GM12878 (cell line): Measurements from ENCODE around the gene KCNJ16. TPM values are rescaled to one million over a fixed set of nuclear protein-coding genes. Genes with fewer than 3 reads are reported as not detected.

Experiments used
- ATAC-seq: fragments of 200-7000 bp; cut with Tn5 transposase; 3 replicates; pipeline ENCODE4 v1.9.1; 2020; ENCODE audit warnings: mild to moderate bottlenecking, moderate library complexity
- BruUV-seq: library from RNA; stranded (reverse); fragments of 400-500 nt; replicated peaks from 2 replicates; lab custom pipeline; 2021; lab: Mats Ljungman, UMichigan
- CTCF ChIA-PET: fragments of 300-600 bp; sonication (Branson Sonifier 250); formaldehyde crosslinking; extraction: SDS; loops from one replicate; lab custom pipeline; 2021; ENCODE audit warnings: inconsistent platforms; lab: Yijun Ruan, JAX
- POLR2A ChIA-PET: fragments of 350-600 bp; formaldehyde crosslinking; extraction: SDS; loops from one replicate; lab custom pipeline; 2021; ENCODE audit warnings: inconsistent platforms; lab: Charles Lee
- RAD21 ChIA-PET: fragments of 300-600 bp; sonication (Branson Sonifier 250); formaldehyde crosslinking; loops from one replicate; lab custom pipeline; 2023; ENCODE audit warnings: antibody characterized with exemption; ENCODE audit not compliant: unreplicated experiment; lab: Charles Lee
- SMC1A ChIA-PET: fragments of 300-600 bp; sonication (Branson Sonifier 250); formaldehyde crosslinking; loops from one replicate; lab custom pipeline; 2023; ENCODE audit not compliant: unreplicated experiment, uncharacterized antibody; lab: Charles Lee
- DNase-seq: peaks from one replicate; pipeline ENCODE4 v3.0.0-alpha.2; 2011; ENCODE audit warnings: low read depth, low spot score
- FAIRE-seq: peaks from 3 replicates; lab custom pipeline; 2011; peaks lifted over from hg19 to GRCh38; lab: Jason Lieb, UNC
- H2AFZ ChIP-seq: 2 replicates; pipeline ENCODE4 v1.6.0; 2011; ENCODE audit warnings: low read depth, low read length, control low read depth; ENCODE audit not compliant: control insufficient read depth
- H3K27ac ChIP-seq: 2 replicates; pipeline ENCODE4 v1.5.1; 2011; ENCODE audit warnings: control low read depth; ENCODE audit not compliant: control insufficient read depth, insufficient read depth
- H3K27me3 ChIP-seq, 2 experiments: replicated peaks in 1 of 2; 2 replicates each; pipeline versions ENCODE4 v1.6.0 to v1.6.1; 2011; ENCODE audit warnings: low read length in 1 of 2; ENCODE audit not compliant: control insufficient read depth in 2 of 2, insufficient read depth in 2 of 2
- H3K36me3 ChIP-seq, 2 experiments: 2 replicates each; pipeline ENCODE4 v1.5.1; 2011; ENCODE audit warnings: low read length in 1 of 2; ENCODE audit not compliant: control insufficient read depth in 2 of 2, insufficient read depth in 2 of 2
- H3K4me1 ChIP-seq: 2 replicates; pipeline ENCODE4 v1.6.1; 2011; ENCODE audit warnings: mild to moderate bottlenecking, low read length, moderate library complexity, mixed read lengths; ENCODE audit not compliant: control insufficient read depth, insufficient read depth
- H3K4me2 ChIP-seq: 2 replicates; pipeline ENCODE4 v1.6.0; 2011; ENCODE audit warnings: control low read depth; ENCODE audit not compliant: control insufficient read depth, insufficient read depth
- H3K4me3 ChIP-seq: fragments of 200-600 bp; sonication (generic); 2 replicates; pipeline ENCODE4 v1.5.1; 2016
- H3K79me2 ChIP-seq: 2 replicates; pipeline ENCODE4 v1.6.0; 2011; ENCODE audit warnings: low read length; ENCODE audit not compliant: control insufficient read depth, insufficient read depth
- H3K9ac ChIP-seq: 2 replicates; pipeline ENCODE4 v1.8.0; 2011; ENCODE audit warnings: low read length, control low read depth, mixed read lengths; ENCODE audit not compliant: control insufficient read depth, insufficient read depth
- H3K9me3 ChIP-seq: replicated peaks from 3 replicates; pipeline ENCODE4 v1.5.1; 2011; ENCODE audit warnings: mild to moderate bottlenecking, low read length; ENCODE audit not compliant: control insufficient read depth, insufficient read depth
- H4K20me1 ChIP-seq: 2 replicates; pipeline ENCODE4 v1.6.0; 2011; ENCODE audit not compliant: control insufficient read depth, insufficient read depth
- RAD51 ChIP-seq: fragments of 450-650 bp; IDR thresholded peaks from 2 replicates; pipeline ENCODE4 v1.6.1; 2016; ENCODE audit warnings: moderate library complexity, mild to moderate bottlenecking, inconsistent platforms
- RBBP5 ChIP-seq: fragments of 200-600 bp; sonication (generic); conservative IDR thresholded peaks from 2 replicates; pipeline ENCODE4 v1.6.1; 2016
- STAT1 ChIP-seq: fragments of 450-650 bp; conservative IDR thresholded peaks from 2 replicates; pipeline ENCODE4 v1.6.1; 2014; ENCODE audit warnings: antibody characterized with exemption, mild to moderate bottlenecking
- TBL1XR1 ChIP-seq: IDR thresholded peaks from 2 replicates; pipeline ENCODE4 v1.6.1; 2012; ENCODE audit warnings: low read depth, low read length, improper control_type of control experiment
- YY1 ChIP-seq: IDR thresholded peaks from 2 replicates; pipeline ENCODE4 v1.6.1; 2011; ENCODE audit warnings: low read depth, mild to moderate bottlenecking, low read length
- ZNF24 ChIP-seq: fragments of 450-650 bp; IDR thresholded peaks from 2 replicates; pipeline ENCODE4 v1.6.1; 2017; ENCODE audit warnings: antibody characterized with exemption, mild to moderate bottlenecking
- in situ Hi-C: fragments of 300-500 bp; cut with MboI; formaldehyde crosslinking; loops from 9 replicates; pipeline ENCODE4 v1.14.3; 2018; ENCODE audit warnings: mixed read lengths
- intact Hi-C: fragments of 100-400 bp; cut with micrococcal nuclease; formaldehyde crosslinking; loops from one replicate; pipeline ENCODE4 v1.14.2; 2022; ENCODE audit not compliant: unreplicated experiment
- polyA plus RNA-seq, 11 experiments: library from polyadenylated mRNA; depleted of rRNA in 4 of 11; unstranded in 6 of 11; stranded (reverse) in 5 of 11; fragments of >200 nt; fragmentation: Nextera tagmentation in 4 of 11; fragmentation: Illumina TruSeq in 1 of 11; extraction: Ambion mirVana in 4 of 11; extraction: Trizol in 1 of 11; gene quantifications; 1 replicate in 1 of 11; 2 replicates in 10 of 11; pipeline versions ENCODE4 v1.2.1 to v1.2.3, GENCODE V29; 2011 to 2016; ENCODE audit warnings: inconsistent platforms in 2 of 11, missing spikeins in 2 of 11, low read depth in 1 of 11
- total RNA-seq, 4 experiments: library from RNA; depleted of rRNA in 3 of 4; stranded (reverse); fragments of >200 nt in 3 of 4; fragmentation: Illumina TruSeq in 1 of 4; extraction: Trizol in 1 of 4; gene quantifications; 2 replicates each; pipeline versions ENCODE4 v1.2.1 to v1.2.3, GENCODE V29; 2013 to 2021
- TF ChIP-seq, protein P1 (sequence below): fragments of 450-650 bp; IDR thresholded peaks from 2 replicates; pipeline ENCODE4 v1.6.1; 2016; ENCODE audit warnings: mild to moderate bottlenecking
- TF ChIP-seq, protein P2 (sequence below): IDR thresholded peaks from 2 replicates; pipeline ENCODE4 v1.6.1; 2012; ENCODE audit warnings: improper control_type of control experiment, low read depth, low read length; ENCODE audit not compliant: insufficient replicate concordance
- TF ChIP-seq, protein P3 (sequence below): fragments of 450-650 bp; IDR thresholded peaks from 2 replicates; pipeline ENCODE4 v1.6.1; 2017; ENCODE audit warnings: mild to moderate bottlenecking, moderate library complexity
- TF ChIP-seq, protein P4 (sequence below): fragments of 450-650 bp; IDR thresholded peaks from 2 replicates; pipeline ENCODE4 v1.6.1; 2018; ENCODE audit warnings: borderline replicate concordance, mild to moderate bottlenecking; ENCODE audit not compliant: partially characterized antibody

KCNJ16 gene
- total and polyA plus RNA-seq, 10 of the 15 experiments (the other 5 are each of a cell fraction or from before 2014, with no cell fraction given): 0.08 to 0.24 (median 0.20) TPM; not detected in 7

DNA sequence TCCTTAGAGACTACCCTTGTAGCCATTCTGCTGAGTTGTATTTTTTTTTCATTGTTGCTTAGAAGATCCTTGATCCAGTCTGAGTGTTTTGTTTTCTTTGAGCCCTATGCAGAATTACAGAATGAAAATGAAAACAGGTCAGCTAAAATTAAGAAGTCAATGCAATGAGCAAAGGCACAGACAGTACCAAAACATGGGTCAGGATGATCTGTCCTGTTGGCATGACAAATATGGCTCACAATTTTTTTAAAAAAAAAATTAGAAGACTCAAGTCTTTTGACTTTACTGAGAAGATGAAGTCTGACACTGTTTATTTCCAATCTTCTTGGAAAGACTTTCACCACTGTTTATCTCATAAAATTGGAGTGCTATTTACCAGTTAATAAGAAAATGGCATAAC, 32.4 kb downstream of the KCNJ16 start:
- Histone ChIP-seq H3K4me3 (no peak overlapping the region), H3K27me3 (no peaks in the 10 kb centered on the region), H4K20me1 (no peaks in the 10 kb centered on the region), H3K4me2 (no peak overlapping the region), H3K4me1 (no peaks in the 10 kb centered on the region), H2AFZ (no peak overlapping the region), H3K79me2 (no peaks in the 10 kb centered on the region), H3K27ac (no peak overlapping the region), H3K9me3 (no peaks in the 10 kb centered on the region), H3K36me3 (no peaks in the 10 kb centered on the region), H3K9ac (no peak overlapping the region)
- no TSS peak for BruUV-seq
- ChIA-PET RAD21 (no interaction called here), POLR2A (no interaction called here), SMC1A (interaction anchor here (0.7 kb wide), 1 partner anchor 444 kb away, joined by 4 read pairs; no protein-coding TSS in a partner anchor), CTCF (no interaction called here)
- in situ Hi-C loops (no loop called here), intact Hi-C loops (no loop called here)
- no peak for DNase-seq
- no peak for FAIRE-seq
- no peak for ATAC-seq
- TF ChIP-seq, protein P1, sequence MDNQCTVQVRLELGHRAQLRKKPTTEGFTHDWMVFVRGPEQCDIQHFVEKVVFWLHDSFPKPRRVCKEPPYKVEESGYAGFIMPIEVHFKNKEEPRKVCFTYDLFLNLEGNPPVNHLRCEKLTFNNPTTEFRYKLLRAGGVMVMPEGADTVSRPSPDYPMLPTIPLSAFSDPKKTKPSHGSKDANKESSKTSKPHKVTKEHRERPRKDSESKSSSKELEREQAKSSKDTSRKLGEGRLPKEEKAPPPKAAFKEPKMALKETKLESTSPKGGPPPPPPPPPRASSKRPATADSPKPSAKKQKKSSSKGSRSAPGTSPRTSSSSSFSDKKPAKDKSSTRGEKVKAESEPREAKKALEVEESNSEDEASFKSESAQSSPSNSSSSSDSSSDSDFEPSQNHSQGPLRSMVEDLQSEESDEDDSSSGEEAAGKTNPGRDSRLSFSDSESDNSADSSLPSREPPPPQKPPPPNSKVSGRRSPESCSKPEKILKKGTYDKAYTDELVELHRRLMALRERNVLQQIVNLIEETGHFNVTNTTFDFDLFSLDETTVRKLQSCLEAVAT: no peak
- TF ChIP-seq ZNF24 (no peak), RBBP5 (no peak), STAT1 (no peak), RAD51 (no peak), YY1 (no peak), TBL1XR1 (no peak)
- TF ChIP-seq, protein P2, sequence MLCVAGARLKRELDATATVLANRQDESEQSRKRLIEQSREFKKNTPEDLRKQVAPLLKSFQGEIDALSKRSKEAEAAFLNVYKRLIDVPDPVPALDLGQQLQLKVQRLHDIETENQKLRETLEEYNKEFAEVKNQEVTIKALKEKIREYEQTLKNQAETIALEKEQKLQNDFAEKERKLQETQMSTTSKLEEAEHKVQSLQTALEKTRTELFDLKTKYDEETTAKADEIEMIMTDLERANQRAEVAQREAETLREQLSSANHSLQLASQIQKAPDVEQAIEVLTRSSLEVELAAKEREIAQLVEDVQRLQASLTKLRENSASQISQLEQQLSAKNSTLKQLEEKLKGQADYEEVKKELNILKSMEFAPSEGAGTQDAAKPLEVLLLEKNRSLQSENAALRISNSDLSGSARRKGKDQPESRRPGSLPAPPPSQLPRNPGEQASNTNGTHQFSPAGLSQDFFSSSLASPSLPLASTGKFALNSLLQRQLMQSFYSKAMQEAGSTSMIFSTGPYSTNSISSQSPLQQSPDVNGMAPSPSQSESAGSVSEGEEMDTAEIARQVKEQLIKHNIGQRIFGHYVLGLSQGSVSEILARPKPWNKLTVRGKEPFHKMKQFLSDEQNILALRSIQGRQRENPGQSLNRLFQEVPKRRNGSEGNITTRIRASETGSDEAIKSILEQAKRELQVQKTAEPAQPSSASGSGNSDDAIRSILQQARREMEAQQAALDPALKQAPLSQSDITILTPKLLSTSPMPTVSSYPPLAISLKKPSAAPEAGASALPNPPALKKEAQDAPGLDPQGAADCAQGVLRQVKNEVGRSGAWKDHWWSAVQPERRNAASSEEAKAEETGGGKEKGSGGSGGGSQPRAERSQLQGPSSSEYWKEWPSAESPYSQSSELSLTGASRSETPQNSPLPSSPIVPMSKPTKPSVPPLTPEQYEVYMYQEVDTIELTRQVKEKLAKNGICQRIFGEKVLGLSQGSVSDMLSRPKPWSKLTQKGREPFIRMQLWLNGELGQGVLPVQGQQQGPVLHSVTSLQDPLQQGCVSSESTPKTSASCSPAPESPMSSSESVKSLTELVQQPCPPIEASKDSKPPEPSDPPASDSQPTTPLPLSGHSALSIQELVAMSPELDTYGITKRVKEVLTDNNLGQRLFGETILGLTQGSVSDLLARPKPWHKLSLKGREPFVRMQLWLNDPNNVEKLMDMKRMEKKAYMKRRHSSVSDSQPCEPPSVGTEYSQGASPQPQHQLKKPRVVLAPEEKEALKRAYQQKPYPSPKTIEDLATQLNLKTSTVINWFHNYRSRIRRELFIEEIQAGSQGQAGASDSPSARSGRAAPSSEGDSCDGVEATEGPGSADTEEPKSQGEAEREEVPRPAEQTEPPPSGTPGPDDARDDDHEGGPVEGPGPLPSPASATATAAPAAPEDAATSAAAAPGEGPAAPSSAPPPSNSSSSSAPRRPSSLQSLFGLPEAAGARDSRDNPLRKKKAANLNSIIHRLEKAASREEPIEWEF: no peak
- TF ChIP-seq, protein P3, sequence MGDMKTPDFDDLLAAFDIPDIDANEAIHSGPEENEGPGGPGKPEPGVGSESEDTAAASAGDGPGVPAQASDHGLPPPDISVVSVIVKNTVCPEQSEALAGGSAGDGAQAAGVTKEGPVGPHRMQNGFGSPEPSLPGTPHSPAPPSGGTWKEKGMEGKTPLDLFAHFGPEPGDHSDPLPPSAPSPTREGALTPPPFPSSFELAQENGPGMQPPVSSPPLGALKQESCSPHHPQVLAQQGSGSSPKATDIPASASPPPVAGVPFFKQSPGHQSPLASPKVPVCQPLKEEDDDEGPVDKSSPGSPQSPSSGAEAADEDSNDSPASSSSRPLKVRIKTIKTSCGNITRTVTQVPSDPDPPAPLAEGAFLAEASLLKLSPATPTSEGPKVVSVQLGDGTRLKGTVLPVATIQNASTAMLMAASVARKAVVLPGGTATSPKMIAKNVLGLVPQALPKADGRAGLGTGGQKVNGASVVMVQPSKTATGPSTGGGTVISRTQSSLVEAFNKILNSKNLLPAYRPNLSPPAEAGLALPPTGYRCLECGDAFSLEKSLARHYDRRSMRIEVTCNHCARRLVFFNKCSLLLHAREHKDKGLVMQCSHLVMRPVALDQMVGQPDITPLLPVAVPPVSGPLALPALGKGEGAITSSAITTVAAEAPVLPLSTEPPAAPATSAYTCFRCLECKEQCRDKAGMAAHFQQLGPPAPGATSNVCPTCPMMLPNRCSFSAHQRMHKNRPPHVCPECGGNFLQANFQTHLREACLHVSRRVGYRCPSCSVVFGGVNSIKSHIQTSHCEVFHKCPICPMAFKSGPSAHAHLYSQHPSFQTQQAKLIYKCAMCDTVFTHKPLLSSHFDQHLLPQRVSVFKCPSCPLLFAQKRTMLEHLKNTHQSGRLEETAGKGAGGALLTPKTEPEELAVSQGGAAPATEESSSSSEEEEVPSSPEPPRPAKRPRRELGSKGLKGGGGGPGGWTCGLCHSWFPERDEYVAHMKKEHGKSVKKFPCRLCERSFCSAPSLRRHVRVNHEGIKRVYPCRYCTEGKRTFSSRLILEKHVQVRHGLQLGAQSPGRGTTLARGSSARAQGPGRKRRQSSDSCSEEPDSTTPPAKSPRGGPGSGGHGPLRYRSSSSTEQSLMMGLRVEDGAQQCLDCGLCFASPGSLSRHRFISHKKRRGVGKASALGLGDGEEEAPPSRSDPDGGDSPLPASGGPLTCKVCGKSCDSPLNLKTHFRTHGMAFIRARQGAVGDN: no peak
- TF ChIP-seq, protein P4, sequence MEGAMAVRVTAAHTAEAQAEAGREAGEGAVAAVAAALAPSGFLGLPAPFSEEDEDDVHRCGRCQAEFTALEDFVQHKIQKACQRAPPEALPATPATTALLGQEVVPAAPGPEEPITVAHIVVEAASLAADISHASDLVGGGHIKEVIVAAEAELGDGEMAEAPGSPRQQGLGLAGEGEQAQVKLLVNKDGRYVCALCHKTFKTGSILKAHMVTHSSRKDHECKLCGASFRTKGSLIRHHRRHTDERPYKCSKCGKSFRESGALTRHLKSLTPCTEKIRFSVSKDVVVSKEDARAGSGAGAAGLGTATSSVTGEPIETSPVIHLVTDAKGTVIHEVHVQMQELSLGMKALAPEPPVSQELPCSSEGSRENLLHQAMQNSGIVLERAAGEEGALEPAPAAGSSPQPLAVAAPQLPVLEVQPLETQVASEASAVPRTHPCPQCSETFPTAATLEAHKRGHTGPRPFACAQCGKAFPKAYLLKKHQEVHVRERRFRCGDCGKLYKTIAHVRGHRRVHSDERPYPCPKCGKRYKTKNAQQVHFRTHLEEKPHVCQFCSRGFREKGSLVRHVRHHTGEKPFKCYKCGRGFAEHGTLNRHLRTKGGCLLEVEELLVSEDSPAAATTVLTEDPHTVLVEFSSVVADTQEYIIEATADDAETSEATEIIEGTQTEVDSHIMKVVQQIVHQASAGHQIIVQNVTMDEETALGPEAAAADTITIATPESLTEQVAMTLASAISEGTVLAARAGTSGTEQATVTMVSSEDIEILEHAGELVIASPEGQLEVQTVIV: no peak
